HG02885 (cell line): ENCODE measurements around the gene SLC22A16.
"Not testable (repeated sequence)": the region's sequence is repeated elsewhere in the genome, so short reads cannot be mapped to it uniquely, and the experiment has no call there.

ENCODE experiments used
- ATAC-seq: cut with Tn5 transposase; IDR thresholded peaks from one replicate; pipeline ENCODE4 v1.9.1; 2021; ENCODE audit warnings: mild to moderate bottlenecking; ENCODE audit not compliant: unreplicated experiment, poor library complexity

SLC22A16 gene

DNA sequence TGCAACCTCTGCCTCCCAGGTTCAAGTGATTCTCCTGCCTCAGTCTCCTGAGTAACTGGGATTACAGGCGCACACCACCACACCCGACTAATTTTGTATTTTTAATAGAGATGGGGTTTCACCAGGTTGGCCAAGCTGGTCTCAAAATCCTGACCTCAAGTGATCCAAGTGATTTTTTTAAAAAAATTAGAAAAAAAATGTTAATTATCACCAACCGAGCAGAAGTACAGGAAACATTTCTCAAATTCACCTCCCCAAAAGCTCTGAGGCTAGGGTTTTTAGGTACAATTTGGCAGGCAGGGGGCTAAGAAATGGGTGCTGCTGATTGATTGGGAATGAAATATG, 14.9 kb upstream of the SLC22A16 start:
- ATAC-seq = no peak

DNA sequence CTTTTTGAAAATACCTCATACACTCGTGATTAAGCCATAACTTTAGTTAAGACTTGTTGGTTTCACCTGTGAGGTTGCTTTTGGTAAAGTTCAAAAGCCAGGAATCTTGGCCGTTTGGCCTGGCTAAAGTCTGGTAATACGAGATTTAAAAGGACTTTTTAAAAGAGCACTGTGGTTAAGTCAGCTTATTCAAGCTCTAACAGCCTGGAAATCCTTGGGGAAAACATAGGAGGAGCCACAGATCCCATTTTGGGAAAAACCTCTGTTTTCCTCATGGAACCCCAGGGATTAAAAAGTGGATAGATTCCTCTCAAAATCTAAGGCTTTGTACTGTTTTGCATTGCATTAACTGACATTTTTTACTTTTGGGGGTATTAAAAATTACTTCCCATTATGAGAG, 13.7 kb upstream of the SLC22A16 start:
- no peak for ATAC-seq

DNA sequence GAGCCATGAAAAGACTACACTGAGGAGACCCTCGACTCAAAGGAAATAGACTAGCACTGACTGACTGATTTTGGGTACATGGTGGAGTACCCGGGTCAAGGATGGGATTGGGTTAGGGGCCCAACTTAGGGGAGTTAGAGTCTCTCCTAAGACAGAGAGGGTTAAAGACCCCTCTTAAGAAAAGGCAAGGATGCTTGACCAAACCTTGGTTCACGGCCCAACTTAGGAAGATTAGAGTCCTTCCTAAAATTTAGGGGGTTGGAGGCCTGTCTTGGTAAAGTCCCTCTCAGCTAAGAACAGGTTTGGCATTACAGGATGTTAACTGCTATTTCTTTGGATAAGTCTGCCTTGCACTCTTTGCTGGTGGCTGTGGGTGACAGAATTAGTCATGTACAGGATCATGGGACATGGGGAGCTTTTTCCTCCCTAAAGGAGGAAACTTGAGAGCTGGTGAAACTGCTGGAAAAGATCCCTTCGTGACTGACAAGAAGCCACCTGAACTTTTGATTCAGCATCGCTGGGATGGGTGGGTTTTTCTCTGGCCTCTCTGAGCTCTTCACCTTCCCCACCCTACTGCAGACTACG, 12.3 kb upstream of the SLC22A16 start:
- no peak for ATAC-seq

DNA sequence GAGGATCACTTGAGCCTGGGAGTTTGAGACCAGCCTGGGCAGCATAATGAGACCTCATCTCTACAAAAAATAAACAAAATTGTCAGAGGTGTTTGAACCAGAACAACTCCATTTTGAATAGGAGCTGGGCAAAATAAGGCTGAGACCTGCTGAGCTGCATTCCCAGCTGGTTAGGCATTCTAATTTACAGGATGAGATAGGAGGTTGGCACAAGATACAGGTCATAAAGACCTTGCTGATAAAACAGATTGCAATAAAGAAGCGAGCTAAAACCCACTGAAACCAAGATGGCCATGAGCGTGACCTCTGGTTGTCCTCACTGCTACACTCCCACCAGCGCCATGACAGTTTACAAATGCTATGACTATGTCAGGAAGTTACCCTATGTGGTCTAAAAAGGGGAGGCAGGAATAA, 11.6 kb upstream of the SLC22A16 start:
- ATAC-seq = not testable (repeated sequence)

DNA sequence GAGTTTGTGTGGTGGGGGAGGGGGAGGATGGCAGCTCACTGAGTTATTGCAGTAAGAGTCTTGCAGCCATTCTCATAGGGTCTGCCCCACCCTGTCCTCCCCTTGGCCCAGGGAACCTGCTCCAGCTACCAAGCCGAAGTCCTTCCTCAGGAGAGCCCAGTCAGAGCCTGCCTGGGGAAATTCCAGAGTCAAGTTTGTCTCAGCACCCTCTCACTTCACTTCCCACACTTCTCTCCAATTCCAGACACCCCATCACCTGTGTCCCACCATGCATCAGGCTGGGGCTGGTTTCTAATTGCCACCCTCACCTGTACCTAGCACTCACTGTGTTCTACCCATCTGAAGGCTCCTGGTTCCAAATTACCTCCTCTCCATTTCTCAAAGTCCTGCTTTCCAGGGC, 10.3 kb upstream of the SLC22A16 start:
- ATAC-seq = no peak

DNA sequence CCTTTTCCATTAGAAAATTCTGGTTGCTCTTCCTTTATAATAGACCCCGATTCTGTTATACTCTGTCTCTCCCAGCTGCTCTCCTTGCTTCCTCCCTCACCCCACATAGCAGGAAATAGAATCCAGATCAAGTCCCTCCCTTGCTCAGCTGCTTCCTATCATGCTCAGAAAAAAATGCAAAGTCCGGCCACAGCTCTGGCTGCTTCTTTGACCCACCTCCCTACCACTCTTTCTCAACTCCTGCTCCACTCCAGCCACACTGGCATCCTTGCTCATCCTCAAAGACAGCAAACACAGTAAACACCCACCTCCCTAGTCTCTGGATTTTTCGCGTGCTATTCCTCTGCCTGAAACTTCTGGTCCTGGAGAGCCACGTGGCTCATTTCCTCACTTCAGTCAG, 9.1 kb upstream of the SLC22A16 start:
- no peak for ATAC-seq

DNA sequence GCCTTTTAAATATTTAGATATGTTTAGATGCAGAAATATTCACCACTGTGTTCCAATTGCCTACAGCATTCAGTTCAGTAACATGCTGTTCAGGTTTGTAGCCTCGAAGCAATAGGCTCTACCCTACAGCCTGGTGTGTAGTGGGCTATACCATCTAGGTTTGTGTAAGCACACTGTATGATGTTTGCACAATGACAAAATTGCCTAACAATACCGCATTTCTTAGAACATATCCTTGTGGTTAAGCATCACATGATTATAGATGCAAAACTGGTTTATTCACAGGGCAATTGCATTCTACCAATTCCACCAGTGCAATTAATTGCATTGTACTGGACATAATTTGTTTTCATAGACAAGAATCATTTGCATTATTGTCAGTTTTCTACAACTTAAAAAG, 7.9 kb upstream of the SLC22A16 start:
- no peak for ATAC-seq

DNA sequence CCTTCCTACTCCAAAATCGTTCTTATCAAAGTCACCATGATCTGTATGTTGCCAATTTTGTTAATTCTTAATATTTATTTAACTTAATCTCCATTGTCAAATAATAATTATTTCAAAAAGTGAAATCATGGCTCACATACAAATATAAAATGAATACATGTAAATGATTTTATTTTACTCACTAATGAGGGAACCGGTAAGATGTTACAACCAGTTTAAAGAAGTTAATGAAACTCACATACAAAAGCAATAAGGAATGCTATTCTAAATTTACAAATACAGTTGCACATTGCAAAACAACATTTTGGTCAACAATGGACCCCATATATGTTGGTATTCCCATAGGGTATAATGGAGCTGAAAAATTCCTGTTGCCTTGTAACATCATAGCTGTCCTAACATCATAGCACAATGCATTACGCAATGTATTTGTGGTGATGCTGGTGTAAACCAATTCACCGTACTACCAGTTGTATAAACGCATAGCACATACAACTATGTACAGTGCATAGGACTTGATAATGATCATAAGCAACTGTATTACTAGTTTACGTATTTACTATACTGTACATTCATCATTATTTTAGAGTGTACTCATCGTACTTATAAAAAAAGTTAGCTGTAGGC, 6.5 kb upstream of the SLC22A16 start:
- no peak for ATAC-seq

DNA sequence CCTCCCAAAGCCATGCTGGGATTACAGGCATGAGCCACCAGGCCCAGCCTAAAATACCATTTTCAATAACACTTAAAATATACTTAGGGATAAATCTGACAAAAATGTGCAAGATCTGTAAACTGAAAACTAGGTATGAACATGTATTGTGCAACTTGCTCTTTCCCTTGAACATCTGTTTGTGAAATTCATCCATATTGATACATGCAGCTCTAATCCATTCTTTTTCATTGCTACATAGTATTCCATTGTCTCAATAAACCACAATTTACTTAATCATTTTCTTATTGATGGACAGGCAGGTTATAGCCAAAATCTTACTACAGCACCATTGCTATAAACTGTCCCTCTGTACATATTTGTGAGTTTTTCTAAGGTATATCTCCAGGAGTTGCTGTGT, 4.7 kb upstream of the SLC22A16 start:
- ATAC-seq = no peak

DNA sequence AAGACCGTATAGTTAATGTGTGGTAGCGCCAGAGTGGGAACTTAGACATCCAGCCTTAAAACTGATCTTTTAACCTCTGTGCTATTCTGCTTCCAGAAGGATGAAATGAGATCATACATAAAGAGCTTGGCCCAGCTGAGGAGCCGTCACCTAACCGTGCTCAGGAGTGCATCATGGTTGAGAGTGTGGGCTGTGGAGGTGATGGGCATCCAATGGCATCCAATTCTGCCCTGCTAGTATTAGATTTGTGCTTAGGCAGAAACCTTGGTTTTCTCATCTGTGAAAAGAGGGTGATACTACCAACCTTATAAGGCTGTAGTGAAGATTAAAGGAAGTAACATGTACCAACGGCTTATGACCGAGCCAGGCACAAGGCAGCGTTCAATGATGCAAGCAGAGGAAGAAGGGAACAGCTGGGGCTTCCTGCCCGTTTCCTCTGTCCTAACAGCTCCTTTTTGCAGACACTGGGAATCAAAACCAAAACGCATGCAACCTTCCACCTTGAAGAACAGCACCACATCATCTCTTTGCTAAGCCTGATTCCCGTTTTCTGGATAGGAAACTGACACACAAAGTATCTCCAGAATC, 1.3 kb downstream of the SLC22A16 start:
- no peak for ATAC-seq

DNA sequence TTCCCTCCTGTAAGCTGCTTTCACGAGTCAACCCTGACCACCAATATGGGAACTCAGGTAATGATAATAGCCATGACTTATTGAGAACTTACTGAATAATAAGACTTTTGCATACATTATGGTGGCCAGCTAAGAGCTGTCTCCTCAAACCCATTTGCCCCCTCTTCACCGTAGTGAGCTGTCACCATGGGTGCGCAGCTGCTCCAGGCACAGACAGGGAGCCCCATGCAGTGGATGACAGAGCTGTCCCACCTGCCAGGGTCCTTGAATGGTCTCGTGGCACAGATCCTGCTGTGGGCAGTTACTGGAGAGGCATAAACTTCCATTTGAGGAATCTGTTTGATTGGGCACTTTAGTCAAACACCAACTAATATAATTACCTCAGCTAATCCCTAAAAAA, 1.9 kb downstream of the SLC22A16 start:
- no peak for ATAC-seq

DNA sequence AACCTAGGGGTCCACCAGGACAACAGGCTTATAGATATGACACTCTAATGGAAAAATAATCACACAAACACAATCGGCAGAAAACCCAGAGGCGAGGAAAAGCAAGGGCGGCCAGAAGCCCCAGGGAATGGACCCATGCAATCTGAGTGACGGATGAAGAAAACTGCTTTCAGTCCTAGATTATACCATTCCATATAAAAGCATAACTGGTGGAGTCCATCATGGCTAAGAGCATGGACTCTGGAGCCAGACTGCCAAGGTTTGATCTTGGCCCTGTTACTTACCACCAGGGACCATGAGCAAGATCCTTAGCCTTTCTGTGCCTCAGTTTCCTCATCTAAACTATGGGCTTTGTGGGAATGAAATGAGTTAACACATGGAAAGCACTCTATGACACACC, 3.7 kb downstream of the SLC22A16 start:
- ATAC-seq = no peak

DNA sequence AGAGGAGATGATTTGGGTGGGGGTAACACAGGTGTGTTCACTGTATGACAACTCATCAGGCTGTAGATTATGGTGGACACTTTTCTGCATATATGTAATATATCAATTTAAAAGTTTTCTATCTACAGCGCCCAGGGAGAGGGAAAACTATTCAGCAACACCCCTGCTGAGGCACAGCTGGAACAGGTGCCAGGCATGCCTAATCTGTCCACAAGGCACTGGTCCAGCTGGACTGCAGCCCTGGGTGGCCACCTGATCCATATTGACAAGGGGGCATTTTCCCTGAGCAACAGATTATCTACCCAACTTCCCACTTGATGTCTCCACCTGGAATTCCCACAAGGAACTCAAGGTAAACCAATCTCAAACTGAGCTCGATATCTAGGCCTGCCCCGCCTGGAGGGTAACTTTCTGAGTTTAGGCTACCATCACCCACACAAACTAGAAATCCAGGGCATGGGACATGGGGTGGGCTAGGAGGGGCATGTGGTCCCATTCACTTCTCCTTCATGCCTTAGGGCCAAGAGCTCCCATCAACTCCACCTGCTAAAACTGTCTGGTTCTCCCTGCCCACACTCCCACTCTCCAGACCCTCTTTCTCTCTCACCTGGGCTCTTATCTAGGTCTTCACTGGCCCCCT, 4.6 kb downstream of the SLC22A16 start:
- ATAC-seq = no peak

DNA sequence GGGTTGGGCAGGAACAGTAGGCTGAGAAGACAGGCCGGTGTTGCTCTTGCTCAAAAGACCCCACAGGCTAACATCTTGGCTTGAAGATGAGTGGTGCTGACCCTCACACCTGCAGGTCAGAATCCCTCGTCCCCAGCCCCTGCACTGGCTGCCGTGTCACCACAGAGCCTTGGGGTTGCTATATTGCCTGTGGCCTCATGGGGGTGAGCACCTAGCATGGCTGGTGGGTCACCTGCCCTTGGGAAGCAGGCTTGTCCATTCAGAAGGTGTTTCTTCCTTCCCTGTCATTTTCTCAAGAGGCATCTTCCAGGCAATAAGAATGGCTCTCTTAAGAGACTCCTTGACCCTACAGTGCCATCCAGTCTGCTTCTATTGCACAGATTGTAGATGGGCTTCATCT, 7.7 kb downstream of the SLC22A16 start:
- no peak for ATAC-seq

DNA sequence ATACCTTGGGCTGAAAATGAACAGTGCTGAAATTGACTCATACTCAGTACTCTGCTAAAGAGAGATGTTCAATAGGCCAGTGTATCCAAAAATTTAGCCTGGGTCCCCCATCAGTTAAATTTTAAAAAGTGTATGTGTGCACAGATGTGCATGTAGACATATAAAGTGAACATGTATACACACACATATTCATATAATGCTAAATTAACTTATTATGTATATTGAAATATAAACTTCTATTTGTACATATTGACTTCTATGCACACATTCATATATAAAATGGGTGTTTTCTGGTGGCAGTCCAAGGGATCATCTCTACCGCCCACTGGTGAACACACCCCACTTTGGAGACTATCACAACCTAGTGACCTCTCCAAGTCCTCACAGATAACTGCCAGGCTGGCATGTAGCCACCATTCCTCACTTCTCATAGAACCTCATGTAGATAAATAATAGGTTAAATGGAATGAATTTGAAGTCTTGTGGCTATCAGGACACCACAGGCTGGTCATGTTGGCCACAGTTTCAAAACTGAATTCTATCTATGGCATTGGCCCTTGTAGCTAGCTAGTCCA, 8.8 kb downstream of the SLC22A16 start:
- no peak for ATAC-seq

DNA sequence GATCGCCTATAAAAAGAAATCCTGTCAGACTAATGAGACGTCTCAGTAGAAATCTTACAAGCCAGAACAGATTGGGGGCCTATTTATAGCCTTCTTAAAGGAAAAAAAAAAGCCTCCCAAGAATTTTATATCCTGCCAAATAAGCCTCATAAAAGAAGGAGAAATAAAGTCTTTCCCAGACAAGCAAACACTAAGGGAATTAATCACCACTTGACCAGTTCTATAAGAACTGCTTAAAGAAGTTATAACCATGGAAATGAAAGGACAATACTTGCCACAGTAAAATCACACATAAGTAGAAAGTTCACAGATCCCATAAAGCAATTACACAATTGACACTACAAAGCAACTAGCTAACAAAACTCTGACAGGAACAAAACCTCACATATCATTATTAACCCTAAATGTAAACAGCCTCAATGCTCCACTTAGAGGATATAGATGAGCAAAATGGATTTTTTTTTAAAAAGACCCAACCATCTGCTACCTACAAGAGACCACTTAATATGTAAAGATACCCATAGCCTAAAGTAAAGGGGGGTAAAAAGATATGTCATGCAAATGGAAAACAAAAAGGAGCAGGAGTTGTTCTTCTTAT, 13.4 kb downstream of the SLC22A16 start:
- ATAC-seq = no peak

DNA sequence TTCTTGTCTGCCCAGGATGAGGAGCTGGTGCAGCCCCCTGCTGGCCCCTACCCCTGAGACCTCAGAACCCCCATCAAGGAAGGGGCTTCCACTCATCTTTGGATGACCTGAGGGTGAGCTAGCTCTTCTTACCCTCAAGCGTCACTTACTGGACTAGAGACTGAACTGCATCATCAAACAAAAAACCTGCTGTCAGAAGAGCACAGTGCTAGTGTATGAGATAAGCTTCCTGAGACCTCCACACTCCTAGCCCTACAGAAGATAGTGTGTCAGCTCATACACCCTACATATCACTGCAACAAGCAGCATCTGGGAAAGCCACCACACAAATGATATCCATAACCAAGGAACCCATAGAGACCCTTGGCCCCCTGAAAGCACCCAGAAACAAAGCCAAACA, 15.0 kb downstream of the SLC22A16 start:
- no peak for ATAC-seq

DNA sequence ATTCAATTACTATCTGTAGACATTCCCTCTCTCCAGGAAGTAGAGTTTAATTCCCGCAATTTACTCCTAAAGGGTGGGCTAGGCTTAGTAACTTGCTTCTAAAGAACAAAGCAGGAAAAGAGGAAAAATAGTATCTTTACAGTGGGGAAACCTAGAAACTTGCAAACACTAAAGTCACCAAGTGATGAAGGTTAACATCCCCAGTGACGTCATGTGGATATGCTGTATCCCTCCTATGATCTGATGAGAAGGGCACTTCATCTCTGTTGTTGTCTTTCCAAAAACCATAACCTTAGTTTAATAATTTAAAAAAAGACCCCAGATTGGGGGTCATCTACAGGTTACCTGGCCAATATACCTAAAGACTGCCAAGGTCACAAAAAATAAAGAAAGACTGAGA, 17.3 kb downstream of the SLC22A16 start:
- no peak for ATAC-seq

DNA sequence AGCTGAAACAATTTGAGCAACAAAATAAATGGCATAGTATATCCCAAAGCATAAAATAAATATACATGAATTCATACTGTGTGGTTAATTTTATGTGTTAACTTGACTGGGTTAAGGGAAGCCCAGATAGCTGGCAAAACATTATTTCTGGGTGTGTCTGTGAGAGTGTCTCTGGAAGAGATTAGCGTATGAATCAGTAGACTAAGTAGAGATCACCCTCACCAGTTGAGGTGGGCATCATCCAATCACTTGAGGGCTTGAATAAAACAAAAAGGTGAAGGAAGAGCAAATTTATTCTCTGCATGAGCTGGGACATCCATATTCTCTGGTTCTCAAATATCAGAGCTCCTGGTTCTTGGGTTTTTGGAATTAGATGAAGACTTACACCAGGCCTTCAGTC, 17.9 kb downstream of the SLC22A16 start:
- no peak for ATAC-seq

DNA sequence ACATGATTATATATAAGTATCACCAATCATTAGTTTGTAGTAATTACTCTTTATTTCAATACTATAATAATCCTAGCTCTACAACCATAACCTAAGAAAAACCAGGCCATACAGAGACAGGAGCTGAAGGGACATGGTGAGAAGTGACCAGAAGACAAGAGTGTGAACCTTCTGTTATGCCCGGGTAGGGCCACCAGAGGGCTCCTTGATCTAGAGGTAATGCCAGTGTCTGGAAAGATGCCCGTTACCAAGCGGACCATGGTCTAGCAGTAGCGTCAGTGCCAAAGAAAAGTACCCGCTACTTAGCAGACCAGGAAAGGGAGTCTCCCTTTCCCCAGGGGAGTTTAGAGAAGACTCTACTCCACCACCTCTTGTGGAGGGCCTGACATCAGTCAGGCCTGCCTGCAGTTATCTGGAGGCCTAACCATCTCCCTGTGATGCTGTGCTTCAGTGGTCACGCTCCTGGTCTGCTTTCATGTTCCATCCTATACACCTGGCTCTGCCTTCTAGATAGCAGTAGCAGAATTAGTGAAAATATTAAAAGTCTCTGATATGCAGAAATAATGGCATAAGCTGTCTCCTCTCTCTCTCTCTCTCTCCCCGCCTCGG, 18.7 kb downstream of the SLC22A16 start:
- ATAC-seq = peak; percentile 41

DNA sequence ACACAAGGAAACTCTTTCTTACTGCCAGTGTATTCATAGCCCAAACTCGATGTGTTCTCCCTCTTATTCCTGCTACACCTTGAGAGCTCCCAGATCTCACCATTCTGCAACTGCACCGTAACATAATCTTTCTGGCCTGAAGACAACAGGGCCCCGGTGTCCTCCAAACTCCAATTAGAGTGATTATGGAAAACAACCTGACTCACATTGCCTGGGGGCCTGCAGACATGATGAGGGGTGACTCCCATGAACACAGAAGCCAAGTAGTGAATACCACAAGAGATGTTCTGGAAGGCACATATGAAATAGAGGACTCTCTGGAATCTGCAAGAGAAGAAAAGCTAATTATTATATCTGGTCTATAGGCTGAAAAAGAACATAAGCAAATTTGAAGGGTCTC, 19.7 kb downstream of the SLC22A16 start:
- no peak for ATAC-seq
